K562 (cell line): Measurements from ENCODE around the gene MYLIP. TPM values are rescaled to one million over a fixed set of nuclear protein-coding genes. Genes with fewer than 3 reads are reported as not detected.

Experiments
- ATAC-seq: fragments of 200-7000 bp; cut with Tn5 transposase; 3 replicates; pipeline ENCODE4 v1.9.1; 2020; ENCODE audit warnings: moderate library complexity
- BruUV-seq: library from RNA; stranded (reverse); fragments of 400-500 nt; replicated peaks from 2 replicates; lab custom pipeline; 2021; lab: Mats Ljungman, UMichigan
- CTCF ChIA-PET: fragments of 300-600 bp; formaldehyde crosslinking; extraction: SDS; loops from one replicate; lab custom pipeline; 2021; ENCODE audit warnings: low intra/inter-chr PET ratio; lab: Yijun Ruan, JAX
- POLR2A ChIA-PET: fragments of 300-600, 350-650 bp; sonication (Branson Sonifier 250); formaldehyde crosslinking; extraction: SDS; loops from one replicate; lab custom pipeline; 2021; ENCODE audit warnings: antibody characterized with exemption, inconsistent platforms; lab: Yijun Ruan, JAX
- DNase-seq, 4 experiments: peaks; one replicate each; pipeline versions ENCODE4 v3.0.0 to v3.0.0-alpha.2; 2011 to 2018; ENCODE audit warnings: low spot score in 3 of 4, mixed read lengths in 3 of 4; ENCODE audit errors: extremely low read depth in 1 of 4
- FAIRE-seq: peaks from 2 replicates; lab custom pipeline; 2011; peaks lifted over from hg19 to GRCh38; lab: Jason Lieb, UNC
- H2AFZ ChIP-seq: 2 replicates; pipeline ENCODE4 v1.6.0; 2011; ENCODE audit warnings: low read depth, low read length, control low read depth, inconsistent platforms
- H3K27ac ChIP-seq: fragments of 200-600 bp; 3 replicates; pipeline ENCODE4 v1.8.0; 2011; ENCODE audit warnings: low read depth, mild to moderate bottlenecking, control low read depth, inconsistent platforms, low read length, moderate library complexity, mixed read lengths; ENCODE audit errors: extremely low read depth
- H3K27me3 ChIP-seq, 2 experiments: fragments of 300-600 bp in 1 of 2; 2 replicates in 1 of 2; 3 replicates in 1 of 2; pipeline versions ENCODE4 v1.6.0 to v1.8.0; 2011; ENCODE audit warnings: inconsistent platforms in 2 of 2, low read length in 2 of 2, mild to moderate bottlenecking in 1 of 2, mixed read lengths in 1 of 2, moderate library complexity in 1 of 2; ENCODE audit not compliant: control insufficient read depth in 2 of 2, insufficient read depth in 2 of 2
- H3K36me3 ChIP-seq: fragments of 300-600 bp; 3 replicates; pipeline ENCODE4 v1.8.0; 2011; ENCODE audit warnings: mild to moderate bottlenecking, low read length, inconsistent platforms; ENCODE audit not compliant: control insufficient read depth, insufficient read depth
- H3K4me1 ChIP-seq, 2 experiments: fragments of 200-600 bp in 1 of 2; replicated peaks in 1 of 2; 2 replicates in 1 of 2; 3 replicates in 1 of 2; pipeline versions ENCODE4 v1.5.1 to v1.8.0; 2011; ENCODE audit warnings: inconsistent platforms in 2 of 2, low read length in 2 of 2, mild to moderate bottlenecking in 1 of 2, mixed read lengths in 1 of 2, moderate library complexity in 1 of 2; ENCODE audit not compliant: control insufficient read depth in 2 of 2, insufficient read depth in 2 of 2
- H3K4me2 ChIP-seq: 2 replicates; pipeline ENCODE4 v1.6.1; 2011; ENCODE audit warnings: low read length, control low read depth, inconsistent platforms, mixed read lengths; ENCODE audit not compliant: insufficient read depth
- H3K4me3 ChIP-seq: fragments of 200-600 bp; sonication (generic), shearing (Covaris generic); 2 replicates; pipeline ENCODE4 v1.5.1; 2016; ENCODE audit warnings: control low read depth, inconsistent platforms
- H3K79me2 ChIP-seq: fragments of 200-600 bp; 3 replicates; pipeline ENCODE4 v1.8.0; 2011; ENCODE audit warnings: low read length, inconsistent platforms; ENCODE audit not compliant: control insufficient read depth, insufficient read depth
- H3K9ac ChIP-seq, 2 experiments: 2 replicates each; pipeline versions ENCODE4 v1.6.0 to v1.6.1; 2011; ENCODE audit warnings: low read depth in 2 of 2, low read length in 2 of 2, control low read depth in 1 of 2, inconsistent platforms in 1 of 2, mild to moderate bottlenecking in 1 of 2, mixed read lengths in 1 of 2; ENCODE audit not compliant: insufficient read depth in 1 of 2
- H3K9me1 ChIP-seq: one replicate; pipeline ENCODE4 v1.6.0; 2011; ENCODE audit warnings: inconsistent platforms, mild to moderate bottlenecking, low read length, moderate library complexity; ENCODE audit not compliant: control insufficient read depth, insufficient read depth
- H3K9me3 ChIP-seq: replicated peaks from 2 replicates; pipeline ENCODE4 v1.5.1; 2011; ENCODE audit warnings: low read depth, low read length, inconsistent platforms; ENCODE audit not compliant: control insufficient read depth, insufficient read depth
- H4K20me1 ChIP-seq: replicated peaks from 2 replicates; pipeline ENCODE4 v1.6.1; 2011; ENCODE audit warnings: low read length, inconsistent platforms, mixed read lengths; ENCODE audit not compliant: control insufficient read depth, insufficient read depth
- FOSL1 ChIP-seq: fragments of 200-800 bp; sonication (Bioruptor generic); conservative IDR thresholded peaks from 2 replicates; pipeline ENCODE4 v1.6.1; 2016; ENCODE audit warnings: missing genetic modification characterization, missing compliant biosample characterization
- HES1 ChIP-seq: fragments of 450-650 bp; IDR thresholded peaks from 2 replicates; pipeline ENCODE4 v1.6.1; 2016; ENCODE audit warnings: low read depth, mild to moderate bottlenecking, moderate library complexity
- HNRNPLL ChIP-seq: fragments of 200-400 bp; formaldehyde crosslinking; IDR thresholded peaks from 2 replicates; pipeline ENCODE4 v1.6.1; 2017; ENCODE audit warnings: low read length, low read depth, mild to moderate bottlenecking; ENCODE audit not compliant: poor library complexity, severe bottlenecking
- MTA2 ChIP-seq: fragments of 450-650 bp; IDR thresholded peaks from 2 replicates; pipeline ENCODE4 v1.6.1; 2016; ENCODE audit warnings: low read depth
- PCBP2 ChIP-seq: fragments of 200-400 bp; formaldehyde crosslinking; IDR thresholded peaks from 2 replicates; pipeline ENCODE4 v1.6.1; 2018; ENCODE audit warnings: low read length, low read depth, mild to moderate bottlenecking, moderate library complexity; ENCODE audit not compliant: poor library complexity, severe bottlenecking
- PPARD ChIP-seq: fragments of 250-450 bp; sonication (Bioruptor Pico); IDR thresholded peaks from 2 replicates; pipeline ENCODE4 v1.8.0; 2022; ENCODE audit warnings: inconsistent platforms, mild to moderate bottlenecking, moderate library complexity
- SMARCE1 ChIP-seq: fragments of 450-650 bp; IDR thresholded peaks from 2 replicates; pipeline ENCODE4 v1.7.1; 2016; ENCODE audit warnings: mild to moderate bottlenecking
- SREBF1 ChIP-seq: fragments of 150-350 bp; IDR thresholded peaks from 2 replicates; pipeline ENCODE4 v1.6.1; 2014; ENCODE audit warnings: antibody characterized with exemption, low read depth, low read length, borderline replicate concordance
- ZBTB34 ChIP-seq: fragments of 250-450 bp; sonication (Bioruptor Pico); IDR thresholded peaks from 2 replicates; pipeline ENCODE4 v1.8.0; 2021; ENCODE audit warnings: mild to moderate bottlenecking, moderate library complexity
- ZNF217 ChIP-seq: sonication (generic); formaldehyde crosslinking; IDR thresholded peaks from 2 replicates; pipeline ENCODE4 v1.8.0; 2022; ENCODE audit warnings: mild to moderate bottlenecking, missing genetic modification reagents
- ZNF232 ChIP-seq: sonication (generic); formaldehyde crosslinking; IDR thresholded peaks from 2 replicates; pipeline ENCODE4 v1.8.0; 2022; ENCODE audit warnings: mild to moderate bottlenecking, missing genetic modification reagents
- ZNF277 ChIP-seq: fragments of 250-450 bp; sonication (Bioruptor Pico); IDR thresholded peaks from 2 replicates; pipeline ENCODE4 v1.8.0; 2022; ENCODE audit warnings: inconsistent platforms, mild to moderate bottlenecking, moderate library complexity, borderline replicate concordance
- ZNF699 ChIP-seq: fragments of 250-450 bp; sonication (Bioruptor Pico); IDR thresholded peaks from 2 replicates; pipeline ENCODE4 v1.8.0; 2021; ENCODE audit warnings: mild to moderate bottlenecking, moderate library complexity; ENCODE audit not compliant: insufficient replicate concordance
- WGBS: fragments of 100-300 bp; shearing (Covaris generic); methylation state at CpG from one replicate; pipeline ENCODE4 v1.1.6; 2016; ENCODE audit warnings: low coverage, mixed read lengths; ENCODE audit not compliant: insufficient coverage; ENCODE audit errors: missing lambda C conversion rate; 5-methylcytosine and 5-hydroxymethylcytosine counted together
- in situ Hi-C: fragments of 300-500 bp; cut with MboI; formaldehyde crosslinking; loops from 4 replicates; pipeline ENCODE4 v1.15.0; 2018; ENCODE audit warnings: inconsistent platforms, mixed read lengths
- intact Hi-C: fragments of 100-400 bp; cut with micrococcal nuclease; formaldehyde crosslinking; loops from 2 replicates; pipeline ENCODE4 v1.14.2; 2022
- polyA plus RNA-seq, 8 experiments: library from polyadenylated mRNA; depleted of rRNA in 4 of 8; stranded (reverse) in 5 of 8; unstranded in 3 of 8; fragments of >200 nt; fragmentation: Nextera tagmentation in 2 of 8; fragmentation: Illumina TruSeq in 1 of 8; extraction: Ambion mirVana in 2 of 8; extraction: Trizol in 1 of 8; gene quantifications; 2 replicates each; pipeline versions ENCODE4 v1.2.1 to v1.2.3, GENCODE V29; 2011 to 2014; ENCODE audit warnings: inconsistent platforms in 1 of 8, missing spikeins in 1 of 8
- total RNA-seq, 7 experiments: library from RNA; depleted of rRNA in 6 of 7; stranded (reverse); fragments of >200 nt in 6 of 7; fragmentation: Illumina TruSeq in 2 of 7; extraction: Trizol in 2 of 7; gene quantifications; 2 replicates each; pipeline versions ENCODE4 v1.2.1 to v1.2.3, GENCODE V29; 2011 to 2021; ENCODE audit warnings: low replicate concordance in 1 of 7
- TF ChIP-seq, protein P1 (sequence below), 2 experiments: fragments of 450-650 bp; conservative IDR thresholded peaks; 2 replicates each; pipeline ENCODE4 v1.6.1; 2017; ENCODE audit warnings: mild to moderate bottlenecking in 2 of 2, moderate library complexity in 2 of 2

Gene MYLIP
- total and polyA plus RNA-seq, 9 of the 15 experiments (the other 6 are each of a cell fraction or from before 2014, with no cell fraction given), result 10.8 to 43.5 (median 31.5) TPM

- ATAC-seq (no peak), FAIRE-seq (no peak), DNase-seq (no peak)
- Histone ChIP-seq H3K4me2 (no peak overlapping the region), H3K36me3 (peaks cover 100% of the 10 kb centered on the region), H3K9me3 (no peaks in the 10 kb centered on the region), H3K27ac (no peak overlapping the region), H3K27me3 (no peaks in the 10 kb centered on the region), H3K79me2 (peaks cover 83% of the 10 kb centered on the region), H3K4me3 (no peak overlapping the region), H3K9ac (no peak overlapping the region; a peak in 1 of 4 replicates), H4K20me1 (peaks cover 43% of the 10 kb centered on the region), H2AFZ (no peak overlapping the region), H3K9me1 (peaks cover 7% of the 10 kb centered on the region), H3K4me1 (peaks cover 0 to 3% of the 10 kb centered on the region in 2 experiments; a peak in 1 of 5 replicates)
- no TSS peak for BruUV-seq
- ChIA-PET CTCF (no interaction called here), POLR2A (interaction anchor here (0.8 to 16.6 kb wide), 5 partner anchors 8 to 18 kb away, joined by 3 to 168 read pairs (median 10); no protein-coding TSS in a partner anchor)
- WGBS, result 97% methylated on average over 13 of the region's 13 CpGs
- intact Hi-C loops (no loop called here), in situ Hi-C loops (no loop called here)
- TF ChIP-seq FOSL1 (tag), result no peak
- no peak for TF ChIP-seq ZNF217 (CRISPR knock-in tag)
- no peak for TF ChIP-seq PCBP2
- TF ChIP-seq ZNF277 (CRISPR knock-in tag), result no peak
- no peak for TF ChIP-seq ZNF699 (CRISPR knock-in tag)
- no peak for TF ChIP-seq MTA2
- TF ChIP-seq, protein P1, sequence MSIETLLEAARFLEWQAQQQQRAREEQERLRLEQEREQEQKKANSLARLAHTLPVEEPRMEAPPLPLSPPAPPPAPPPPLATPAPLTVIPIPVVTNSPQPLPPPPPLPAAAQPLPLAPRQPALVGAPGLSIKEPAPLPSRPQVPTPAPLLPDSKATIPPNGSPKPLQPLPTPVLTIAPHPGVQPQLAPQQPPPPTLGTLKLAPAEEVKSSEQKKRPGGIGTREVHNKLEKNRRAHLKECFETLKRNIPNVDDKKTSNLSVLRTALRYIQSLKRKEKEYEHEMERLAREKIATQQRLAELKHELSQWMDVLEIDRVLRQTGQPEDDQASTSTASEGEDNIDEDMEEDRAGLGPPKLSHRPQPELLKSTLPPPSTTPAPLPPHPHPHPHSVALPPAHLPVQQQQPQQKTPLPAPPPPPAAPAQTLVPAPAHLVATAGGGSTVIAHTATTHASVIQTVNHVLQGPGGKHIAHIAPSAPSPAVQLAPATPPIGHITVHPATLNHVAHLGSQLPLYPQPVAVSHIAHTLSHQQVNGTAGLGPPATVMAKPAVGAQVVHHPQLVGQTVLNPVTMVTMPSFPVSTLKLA (conservative IDR thresholded peaks at IDR 0.05), result no peak
- no peak for TF ChIP-seq PPARD (CRISPR knock-in tag)
- TF ChIP-seq ZNF232 (CRISPR knock-in tag), result no peak
- no peak for TF ChIP-seq SREBF1
- no peak for TF ChIP-seq HES1
- TF ChIP-seq ZBTB34 (CRISPR knock-in tag), result no peak
- TF ChIP-seq SMARCE1, result no peak
- no peak for TF ChIP-seq HNRNPLL
These were observed 16.2 kb downstream of the MYLIP start for GRCh38 chr6:16145038-16145437.
